HG03571 (cell line): ENCODE results near the gene LINC01488.

Experiments
- ATAC-seq: cut with Tn5 transposase; IDR thresholded peaks from one replicate; pipeline ENCODE4 v1.9.1; 2021; ENCODE audit not compliant: unreplicated experiment

Gene LINC01488

GRCh38 chr11:69491071-69492031 lies 9.9 kb downstream of the LINC01488 start:
- ATAC-seq = no peak

- no peak for ATAC-seq
Observed at GRCh38 chr11:69492201-69492991, 10.9 kb downstream of the LINC01488 start.

- no peak for ATAC-seq
Observed at GRCh38 chr11:69493931-69494821, 12.7 kb downstream of the LINC01488 start.

GRCh38 chr11:69494851-69495250 lies 13.4 kb downstream of the LINC01488 start:
- no peak for ATAC-seq

GRCh38 chr11:69495441-69496201 lies 14.2 kb downstream of the LINC01488 start:
- no peak for ATAC-seq

- no peak for ATAC-seq
Observed at GRCh38 chr11:69496202-69496557, 14.7 kb downstream of the LINC01488 start.

- no peak for ATAC-seq
Observed at GRCh38 chr11:69496631-69497220, 15.3 kb downstream of the LINC01488 start.

- ATAC-seq = no peak
Observed at GRCh38 chr11:69497221-69497787, 15.8 kb downstream of the LINC01488 start.

GRCh38 chr11:69498614-69499175 lies 17.2 kb downstream of the LINC01488 start:
- no peak for ATAC-seq

GRCh38 chr11:69499186-69499917 lies 17.9 kb downstream of the LINC01488 start:
- ATAC-seq = no peak

- no peak for ATAC-seq
Observed at GRCh38 chr11:69499918-69500284, 18.4 kb downstream of the LINC01488 start.

- no peak for ATAC-seq
Observed at GRCh38 chr11:69500285-69501120, 19.0 kb downstream of the LINC01488 start.

- ATAC-seq = no peak
Observed at GRCh38 chr11:69501121-69501489, 19.6 kb downstream of the LINC01488 start.

GRCh38 chr11:69501891-69502860 lies 20.7 kb downstream of the LINC01488 start:
- ATAC-seq = no peak

- ATAC-seq = no peak
Observed at GRCh38 chr11:69504127-69504526, 22.7 kb downstream of the LINC01488 start.

- ATAC-seq = no peak
Observed at GRCh38 chr11:69504576-69505335, 23.3 kb downstream of the LINC01488 start.
